Endothelial cell of umbilical vein (primary cell): ENCODE results near the gene PTGDR2. TPM values are rescaled to one million over a fixed set of nuclear protein-coding genes. Genes with fewer than 3 reads are reported as not detected.

Source experiments
- BruUV-seq: library from RNA; stranded (reverse); fragments of 400-500 nt; replicated peaks from 2 replicates; lab custom pipeline; 2021; lab: Mats Ljungman, UMichigan
- CTCF ChIA-PET: fragments of 300-600, 350-600 bp; sonication (Branson Sonifier 250); formaldehyde crosslinking; loops from one replicate; lab custom pipeline; 2021; ENCODE audit warnings: antibody characterized with exemption, inconsistent platforms; lab: Charles Lee
- POLR2A ChIA-PET: fragments of 300-600, 350-600 bp; sonication (Branson Sonifier 250); formaldehyde crosslinking; loops from one replicate; lab custom pipeline; 2021; ENCODE audit warnings: antibody characterized with exemption, inconsistent platforms; lab: Charles Lee
- DNase-seq: peaks from one replicate; pipeline ENCODE4 v3.0.0-alpha.2; 2011; ENCODE audit warnings: low read depth, low spot score
- FAIRE-seq: peaks from 2 replicates; lab custom pipeline; 2011; peaks lifted over from hg19 to GRCh38; lab: Jason Lieb, UNC
- H2AFZ ChIP-seq: 2 replicates; pipeline ENCODE4 v1.6.0; 2012; ENCODE audit warnings: low read depth, low read length, control low read depth, inconsistent platforms
- H3K27ac ChIP-seq: 2 replicates; pipeline ENCODE4 v1.5.1; 2011; ENCODE audit warnings: low read depth, mild to moderate bottlenecking, control low read depth, low read length, moderate library complexity; ENCODE audit not compliant: insufficient read depth
- H3K27me3 ChIP-seq, 2 experiments: 2 replicates each; pipeline versions ENCODE4 v1.6.0 to v1.6.1; 2011; ENCODE audit warnings: low read length in 2 of 2, mixed read lengths in 1 of 2; ENCODE audit not compliant: control insufficient read depth in 2 of 2, insufficient read depth in 2 of 2
- H3K36me3 ChIP-seq, 2 experiments: 2 replicates in 1 of 2; 3 replicates in 1 of 2; pipeline ENCODE4 v1.5.1; 2011; ENCODE audit warnings: low read length in 2 of 2, mild to moderate bottlenecking in 1 of 2, moderate library complexity in 1 of 2; ENCODE audit not compliant: control insufficient read depth in 2 of 2, insufficient read depth in 2 of 2; ENCODE audit errors: extremely low read depth in 1 of 2
- H3K4me1 ChIP-seq: 3 replicates; pipeline ENCODE4 v1.5.1; 2011; ENCODE audit warnings: mild to moderate bottlenecking, low read length; ENCODE audit not compliant: control insufficient read depth, insufficient read depth; ENCODE audit errors: extremely low read depth
- H3K4me2 ChIP-seq: 2 replicates; pipeline ENCODE4 v1.6.1; 2011; ENCODE audit warnings: low read length, control low read depth, mixed read lengths; ENCODE audit not compliant: insufficient read depth
- H3K4me3 ChIP-seq, 3 experiments: fragments of 200-600 bp in 1 of 3; sonication (generic), shearing (Covaris generic) in 1 of 3; replicated peaks in 1 of 3; 2 replicates each; pipeline ENCODE4 v1.5.1; 2011 to 2016; ENCODE audit warnings: control low read depth in 3 of 3, low read length in 3 of 3, mild to moderate bottlenecking in 2 of 3, inconsistent platforms in 1 of 3, low read depth in 1 of 3, moderate library complexity in 1 of 3; ENCODE audit not compliant: insufficient read depth in 1 of 3
- H3K79me2 ChIP-seq: 2 replicates; pipeline ENCODE4 v1.6.0; 2012; ENCODE audit warnings: low read length, inconsistent platforms; ENCODE audit not compliant: control insufficient read depth, insufficient read depth
- H3K9ac ChIP-seq: replicated peaks from 2 replicates; pipeline ENCODE3; 2011; ENCODE audit warnings: low read length, control low read depth; ENCODE audit not compliant: insufficient read depth; ENCODE audit errors: extremely low read depth
- H3K9me1 ChIP-seq: replicated peaks from 3 replicates; pipeline ENCODE4 v1.6.0; 2011; ENCODE audit warnings: mild to moderate bottlenecking, low read length; ENCODE audit not compliant: control insufficient read depth, insufficient read depth; ENCODE audit errors: extremely low read depth
- H3K9me3 ChIP-seq: replicated peaks from 2 replicates; pipeline ENCODE4 v1.5.1; 2012; ENCODE audit warnings: low read length, inconsistent platforms; ENCODE audit not compliant: control insufficient read depth, insufficient read depth
- H4K20me1 ChIP-seq: replicated peaks from 2 replicates; pipeline ENCODE3; 2011; ENCODE audit warnings: mild to moderate bottlenecking, low read length; ENCODE audit not compliant: control insufficient read depth, insufficient read depth; ENCODE audit errors: extremely low read depth
- CTCF ChIP-seq, 2 donors: IDR thresholded peaks; 1 replicate in 1 of 2; 2 replicates in 1 of 2; pipeline ENCODE4 v1.5.1; 2011; ENCODE audit warnings: low read length in 2 of 2, mild to moderate bottlenecking in 2 of 2, moderate library complexity in 2 of 2, control low read depth in 1 of 2, inconsistent platforms in 1 of 2, low read depth in 1 of 2; ENCODE audit not compliant: insufficient read depth in 1 of 2; ENCODE audit errors: extremely low read depth in 1 of 2
- EZH2 ChIP-seq: IDR thresholded peaks from 2 replicates; pipeline ENCODE4 v1.6.1; 2012; ENCODE audit warnings: borderline replicate concordance, low read depth, mild to moderate bottlenecking, moderate library complexity, low read length, inconsistent platforms; ENCODE audit not compliant: severe bottlenecking
- FOS ChIP-seq: IDR thresholded peaks from 2 replicates; pipeline ENCODE4 v1.6.1; 2011; ENCODE audit warnings: mild to moderate bottlenecking, low read length, moderate library complexity, borderline replicate concordance; ENCODE audit not compliant: insufficient read depth
- GATA2 ChIP-seq: IDR thresholded peaks from 2 replicates; pipeline ENCODE4 v1.7.0; 2011; ENCODE audit warnings: low read depth, mild to moderate bottlenecking, moderate library complexity, mixed read lengths, low read length; ENCODE audit not compliant: insufficient read length, insufficient read depth
- JUN ChIP-seq: IDR thresholded peaks from 2 replicates; pipeline ENCODE4 v1.6.1; 2011; ENCODE audit warnings: borderline replicate concordance, low read depth; ENCODE audit not compliant: insufficient read length, insufficient read depth
- MAX ChIP-seq: IDR thresholded peaks from 2 replicates; pipeline ENCODE4 v1.6.1; 2011; ENCODE audit not compliant: insufficient read depth, insufficient read length
- MYC ChIP-seq: IDR thresholded peaks from one replicate; pipeline ENCODE4 v1.6.1; 2011; ENCODE audit warnings: mild to moderate bottlenecking, low read depth, low read length
- POLR2A ChIP-seq: IDR thresholded peaks from 2 replicates; pipeline ENCODE4 v1.6.1; 2012; ENCODE audit warnings: low read depth, mild to moderate bottlenecking, control low read depth, low read length
- POLR2AphosphoS5 ChIP-seq: IDR thresholded peaks from 2 replicates; pipeline ENCODE4 v1.6.1; 2012; ENCODE audit warnings: low read depth, mild to moderate bottlenecking, control low read depth, low read length, moderate library complexity; ENCODE audit not compliant: insufficient read depth
- dilution Hi-C: fragments of 300-500 bp; cut with MboI; formaldehyde crosslinking; loops from one replicate; pipeline ENCODE4 v1.15.0; 2019; ENCODE audit warnings: low sequenced_read_pairs; ENCODE audit not compliant: extremely low pct_ligation_motif_present
- intact Hi-C: fragments of 100-400 bp; cut with micrococcal nuclease; formaldehyde crosslinking; loops from one replicate; pipeline ENCODE4 v1.10.0; 2022
- polyA plus RNA-seq, 4 experiments: library from polyadenylated mRNA; depleted of rRNA in 3 of 4; stranded (reverse) in 3 of 4; unstranded in 1 of 4; fragments of >200 nt; gene quantifications; 2 replicates each; pipeline versions ENCODE4 v1.2.1 to v1.2.3, GENCODE V29; 2011 to 2012; ENCODE audit warnings: missing spikeins in 1 of 4
- total RNA-seq: library from RNA; stranded (reverse); gene quantifications from 2 replicates; pipeline ENCODE4 v1.2.3, GENCODE V29; 2021

Gene PTGDR2
- total and polyA plus RNA-seq, 2 donors (not counting 3 experiments of a cell fraction or from before 2014, with no cell fraction given), result 0.15 TPM; not detected in 1

- Histone ChIP-seq H3K27ac (no peak overlapping the region), H3K79me2 (no peaks in the 10 kb centered on the region), H3K4me2 (no peak overlapping the region), H3K4me1 (no peaks in the 10 kb centered on the region), H3K9ac (no peak overlapping the region), H3K4me3 (no peak overlapping the region), H4K20me1 (no peaks in the 10 kb centered on the region), H3K27me3 (no peaks in the 10 kb centered on the region), H3K9me1 (no peaks in the 10 kb centered on the region), H3K36me3 (no peaks in the 10 kb centered on the region), H3K9me3 (no peaks in the 10 kb centered on the region), H2AFZ (no peak overlapping the region)
- ChIA-PET POLR2A (no interaction called here), CTCF (interaction anchor here (1.0 to 1.6 kb wide), 3 partner anchors 13 to 46 kb away, joined by 3 to 6 read pairs (median 5); no protein-coding TSS in a partner anchor)
- DNase-seq, result no peak
- dilution Hi-C loops, result no loop called here
- intact Hi-C loops, result no loop called here
- BruUV-seq, result no TSS peak
- TF ChIP-seq FOS (no peak), JUN (no peak), POLR2A (no peak), MYC (no peak), EZH2 (no peak), POLR2AphosphoS5 (no peak), CTCF (IDR thresholded peaks at IDR 0.05; ENCODE audit: extremely low read depth in 1 of 2, insufficient read depth in 1 of 2, low read depth in 1 of 2, low read length in 2 of 2) (no peak), GATA2 (no peak), MAX (no peak)
- FAIRE-seq, result no peak
Observed at GRCh38 chr11:60876168-60876485, 20.4 kb upstream of the PTGDR2 start.
